HL-60 (cell line): Measurements from ENCODE around the gene RFLNA.

Source experiments
- DNase-seq, 2 experiments: peaks; one replicate each; pipeline ENCODE4 v3.0.0-alpha.2; 2010 to 2020; ENCODE audit warnings: low read depth in 1 of 2, low spot score in 1 of 2
- H3K27ac ChIP-seq: fragments of 250-450 bp; sonication (Bioruptor Pico); replicated peaks from 2 replicates; pipeline ENCODE4 v1.5.1; 2020; ENCODE audit warnings: mild to moderate bottlenecking, moderate library complexity
- H3K27me3 ChIP-seq: fragments of 250-450 bp; sonication (Bioruptor Pico); 2 replicates; pipeline ENCODE4 v1.5.1; 2021; ENCODE audit warnings: mild to moderate bottlenecking, moderate library complexity; ENCODE audit not compliant: insufficient read depth, poor library complexity, severe bottlenecking
- H3K4me3 ChIP-seq: replicated peaks from 2 replicates; pipeline ENCODE4 v1.5.1; 2011; ENCODE audit warnings: mild to moderate bottlenecking, control low read depth, low read length; ENCODE audit not compliant: insufficient read depth
- GABPA ChIP-seq: IDR thresholded peaks from 2 replicates; pipeline ENCODE4 v1.6.1; 2012; ENCODE audit warnings: low read depth
- POLR2AphosphoS5 ChIP-seq: IDR thresholded peaks from 2 replicates; pipeline ENCODE4 v1.6.1; 2012; ENCODE audit warnings: low read depth
- SPI1 ChIP-seq: IDR thresholded peaks from 2 replicates; pipeline ENCODE4 v1.6.1; 2012; ENCODE audit warnings: low read depth, mild to moderate bottlenecking, borderline replicate concordance
- TF ChIP-seq, protein P1 (sequence below): IDR thresholded peaks from one replicate; pipeline ENCODE4 v1.5.1; 2011; ENCODE audit warnings: low read length, control low read depth, inconsistent platforms; ENCODE audit not compliant: insufficient read depth
- TF ChIP-seq, protein P2 (sequence below): IDR thresholded peaks from 2 replicates; pipeline ENCODE4 v1.6.1; 2012; ENCODE audit warnings: low read depth; ENCODE audit not compliant: insufficient replicate concordance

The RFLNA gene

DNA sequence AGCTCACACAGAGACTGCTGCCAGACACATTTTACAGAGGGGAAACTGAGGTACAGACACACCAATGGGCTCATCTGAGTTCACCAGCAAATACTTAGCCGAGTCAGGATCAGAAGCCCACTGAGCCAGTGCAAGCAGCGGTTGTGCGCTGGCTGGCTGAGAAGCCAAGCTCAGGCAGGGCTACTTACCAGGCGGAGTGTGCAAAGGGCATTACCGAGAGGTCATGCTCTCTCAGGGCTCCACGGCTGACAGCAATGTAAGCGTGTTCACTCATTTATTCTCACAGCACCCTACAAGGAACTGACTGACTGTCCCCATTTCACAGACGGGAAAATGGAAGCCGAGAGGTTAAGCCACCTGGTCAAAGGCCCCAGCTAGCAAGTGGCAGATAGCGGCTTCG is 63.7 kb downstream of the RFLNA start:
- H3K27me3 ChIP-seq, result no peaks in the 10 kb centered on the region
- TF ChIP-seq, protein P1, sequence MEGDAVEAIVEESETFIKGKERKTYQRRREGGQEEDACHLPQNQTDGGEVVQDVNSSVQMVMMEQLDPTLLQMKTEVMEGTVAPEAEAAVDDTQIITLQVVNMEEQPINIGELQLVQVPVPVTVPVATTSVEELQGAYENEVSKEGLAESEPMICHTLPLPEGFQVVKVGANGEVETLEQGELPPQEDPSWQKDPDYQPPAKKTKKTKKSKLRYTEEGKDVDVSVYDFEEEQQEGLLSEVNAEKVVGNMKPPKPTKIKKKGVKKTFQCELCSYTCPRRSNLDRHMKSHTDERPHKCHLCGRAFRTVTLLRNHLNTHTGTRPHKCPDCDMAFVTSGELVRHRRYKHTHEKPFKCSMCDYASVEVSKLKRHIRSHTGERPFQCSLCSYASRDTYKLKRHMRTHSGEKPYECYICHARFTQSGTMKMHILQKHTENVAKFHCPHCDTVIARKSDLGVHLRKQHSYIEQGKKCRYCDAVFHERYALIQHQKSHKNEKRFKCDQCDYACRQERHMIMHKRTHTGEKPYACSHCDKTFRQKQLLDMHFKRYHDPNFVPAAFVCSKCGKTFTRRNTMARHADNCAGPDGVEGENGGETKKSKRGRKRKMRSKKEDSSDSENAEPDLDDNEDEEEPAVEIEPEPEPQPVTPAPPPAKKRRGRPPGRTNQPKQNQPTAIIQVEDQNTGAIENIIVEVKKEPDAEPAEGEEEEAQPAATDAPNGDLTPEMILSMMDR, result no peak
- TF ChIP-seq POLR2AphosphoS5, result no peak
- TF ChIP-seq, protein P2, sequence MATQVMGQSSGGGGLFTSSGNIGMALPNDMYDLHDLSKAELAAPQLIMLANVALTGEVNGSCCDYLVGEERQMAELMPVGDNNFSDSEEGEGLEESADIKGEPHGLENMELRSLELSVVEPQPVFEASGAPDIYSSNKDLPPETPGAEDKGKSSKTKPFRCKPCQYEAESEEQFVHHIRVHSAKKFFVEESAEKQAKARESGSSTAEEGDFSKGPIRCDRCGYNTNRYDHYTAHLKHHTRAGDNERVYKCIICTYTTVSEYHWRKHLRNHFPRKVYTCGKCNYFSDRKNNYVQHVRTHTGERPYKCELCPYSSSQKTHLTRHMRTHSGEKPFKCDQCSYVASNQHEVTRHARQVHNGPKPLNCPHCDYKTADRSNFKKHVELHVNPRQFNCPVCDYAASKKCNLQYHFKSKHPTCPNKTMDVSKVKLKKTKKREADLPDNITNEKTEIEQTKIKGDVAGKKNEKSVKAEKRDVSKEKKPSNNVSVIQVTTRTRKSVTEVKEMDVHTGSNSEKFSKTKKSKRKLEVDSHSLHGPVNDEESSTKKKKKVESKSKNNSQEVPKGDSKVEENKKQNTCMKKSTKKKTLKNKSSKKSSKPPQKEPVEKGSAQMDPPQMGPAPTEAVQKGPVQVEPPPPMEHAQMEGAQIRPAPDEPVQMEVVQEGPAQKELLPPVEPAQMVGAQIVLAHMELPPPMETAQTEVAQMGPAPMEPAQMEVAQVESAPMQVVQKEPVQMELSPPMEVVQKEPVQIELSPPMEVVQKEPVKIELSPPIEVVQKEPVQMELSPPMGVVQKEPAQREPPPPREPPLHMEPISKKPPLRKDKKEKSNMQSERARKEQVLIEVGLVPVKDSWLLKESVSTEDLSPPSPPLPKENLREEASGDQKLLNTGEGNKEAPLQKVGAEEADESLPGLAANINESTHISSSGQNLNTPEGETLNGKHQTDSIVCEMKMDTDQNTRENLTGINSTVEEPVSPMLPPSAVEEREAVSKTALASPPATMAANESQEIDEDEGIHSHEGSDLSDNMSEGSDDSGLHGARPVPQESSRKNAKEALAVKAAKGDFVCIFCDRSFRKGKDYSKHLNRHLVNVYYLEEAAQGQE, result no peak
- no peak for TF ChIP-seq SPI1
- no peak for TF ChIP-seq GABPA
- no peak overlapping the region for H3K27ac ChIP-seq
- H3K4me3 ChIP-seq, result no peak overlapping the region
- no peak for DNase-seq

DNA sequence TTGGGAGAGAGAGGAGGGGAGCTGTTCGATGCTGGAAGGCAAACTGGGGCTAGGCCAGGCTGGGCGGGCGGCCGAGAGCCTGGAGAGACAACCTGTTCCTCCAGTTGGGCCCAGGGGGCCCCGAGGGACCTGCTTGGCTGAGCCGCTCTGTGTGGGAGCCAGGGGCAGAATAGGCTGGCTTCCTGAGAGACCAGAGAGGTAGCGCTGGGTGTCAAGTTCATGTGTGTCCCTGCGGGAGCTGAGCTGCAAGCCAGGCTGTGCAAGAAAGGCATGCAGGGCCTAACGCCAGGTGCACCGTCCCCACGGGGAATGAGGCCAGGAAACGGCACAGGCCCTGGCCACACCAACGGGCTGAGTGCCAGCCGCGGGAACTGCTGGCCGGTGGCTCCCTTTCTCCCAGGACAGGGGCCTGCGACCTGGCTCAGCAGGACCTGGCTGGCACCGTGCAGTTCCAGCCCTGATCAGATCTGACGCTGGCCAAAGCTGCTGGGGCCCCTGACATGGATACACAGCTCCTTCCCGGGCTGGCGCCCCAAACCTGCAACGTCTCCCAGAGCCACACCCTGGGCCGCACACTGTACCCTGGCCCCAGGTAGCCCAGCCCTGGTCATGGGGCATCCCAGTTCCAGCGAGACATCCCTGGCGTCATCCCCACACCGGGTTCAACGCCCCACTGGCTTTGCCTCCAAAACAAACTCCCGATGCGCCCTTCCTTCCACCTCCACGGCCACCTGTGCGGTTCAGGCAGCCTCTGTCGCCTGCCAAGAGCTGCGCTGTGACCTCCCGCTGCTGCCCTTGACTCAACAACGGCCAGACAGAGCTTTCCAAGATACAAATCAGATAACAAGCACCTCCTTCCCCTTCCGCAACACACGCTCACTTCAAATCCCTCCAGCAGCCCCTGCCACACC is 65.0 kb downstream of the RFLNA start:
- TF ChIP-seq POLR2AphosphoS5 (no peak), SPI1 (no peak), GABPA (no peak)
- TF ChIP-seq, protein P2, result no peak
- TF ChIP-seq, protein P1, result no peak
- H3K27me3 ChIP-seq, result no peaks in the 10 kb centered on the region
- H3K4me3 ChIP-seq, result no peak overlapping the region
- no peak for DNase-seq
- no peak overlapping the region for H3K27ac ChIP-seq

DNA sequence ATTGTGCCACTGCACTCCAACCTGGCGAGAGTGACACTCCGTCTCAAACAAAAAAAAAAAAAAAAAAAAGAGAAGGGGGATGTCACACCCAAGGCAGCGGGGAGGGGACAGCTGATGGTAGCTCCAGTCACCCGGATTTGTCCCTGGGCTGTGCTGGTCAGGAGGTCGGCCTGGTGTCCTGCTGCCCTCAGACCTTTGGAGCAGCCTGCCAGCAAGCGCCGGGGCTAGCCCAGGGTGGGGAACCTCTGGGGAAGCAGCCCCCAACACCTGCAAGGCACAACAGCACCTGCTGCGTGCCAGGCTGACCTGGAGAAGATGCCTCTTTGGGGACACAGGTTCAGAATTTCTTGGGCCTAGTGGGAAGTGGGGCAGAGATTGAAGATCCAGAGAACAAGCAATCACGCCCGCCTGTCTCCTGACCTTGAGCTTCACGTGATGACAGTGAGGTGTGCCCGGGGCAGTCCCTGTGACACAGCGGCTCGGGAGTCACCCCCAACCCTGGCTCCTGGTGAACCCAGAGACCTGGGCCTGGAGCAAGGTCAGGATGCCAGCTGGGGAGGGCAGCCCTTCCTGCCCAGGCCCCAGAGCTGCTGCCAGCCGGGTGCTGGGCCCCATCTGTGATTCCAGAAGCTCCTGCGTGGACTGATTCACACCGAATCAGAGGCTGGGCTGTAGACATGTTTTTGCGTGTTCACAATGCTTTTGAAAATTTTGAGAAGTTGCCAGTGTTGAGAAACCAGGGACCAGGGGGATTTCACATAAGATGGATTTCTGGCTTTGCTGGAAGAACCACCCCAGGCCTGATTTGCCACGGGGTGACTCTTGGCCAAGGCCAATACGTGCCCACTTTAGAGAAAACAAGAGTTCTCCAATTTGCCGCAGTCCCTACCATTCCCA is 66.4 kb downstream of the RFLNA start:
- H3K27me3 ChIP-seq, result no peaks in the 10 kb centered on the region
- no peak for TF ChIP-seq SPI1
- TF ChIP-seq, protein P2, result no peak
- TF ChIP-seq, protein P1, result no peak
- no peak for TF ChIP-seq POLR2AphosphoS5
- no peak for TF ChIP-seq GABPA
- H3K27ac ChIP-seq, result no peak overlapping the region
- no peak overlapping the region for H3K4me3 ChIP-seq
- DNase-seq, result no peak
